ENCODE measurements around the gene OR51B4.
"Not testable (repeated sequence)": the region's sequence is repeated elsewhere in the genome, so short reads cannot be mapped to it uniquely, and the experiment has no call there.

DNA sequence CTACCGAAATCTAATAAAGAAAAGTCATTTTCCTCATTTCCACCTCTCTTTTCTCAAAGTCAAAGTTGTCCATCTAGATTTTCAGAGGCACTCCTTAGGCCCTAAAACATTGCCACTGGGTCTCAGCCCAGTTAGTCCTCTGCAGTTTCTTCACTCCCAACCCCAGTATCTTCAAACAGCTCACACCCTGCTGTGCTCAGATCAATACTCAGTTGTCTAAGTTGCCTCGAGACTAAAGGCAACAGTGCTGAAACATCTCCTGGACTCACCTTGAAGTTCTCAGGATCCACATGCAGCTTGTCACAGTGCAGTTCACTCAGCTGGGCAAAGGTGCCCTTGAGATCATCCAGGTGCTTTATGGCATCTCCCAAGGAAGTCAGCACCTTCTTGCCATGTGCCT lies 47.7 kb downstream of the OR51B4 start:
- TF ChIP-seq EZH2 (IDR thresholded peaks at IDR 0.05; ENCODE audit: borderline replicate concordance, low read length): not testable (repeated sequence)
- TF ChIP-seq, protein P1, sequence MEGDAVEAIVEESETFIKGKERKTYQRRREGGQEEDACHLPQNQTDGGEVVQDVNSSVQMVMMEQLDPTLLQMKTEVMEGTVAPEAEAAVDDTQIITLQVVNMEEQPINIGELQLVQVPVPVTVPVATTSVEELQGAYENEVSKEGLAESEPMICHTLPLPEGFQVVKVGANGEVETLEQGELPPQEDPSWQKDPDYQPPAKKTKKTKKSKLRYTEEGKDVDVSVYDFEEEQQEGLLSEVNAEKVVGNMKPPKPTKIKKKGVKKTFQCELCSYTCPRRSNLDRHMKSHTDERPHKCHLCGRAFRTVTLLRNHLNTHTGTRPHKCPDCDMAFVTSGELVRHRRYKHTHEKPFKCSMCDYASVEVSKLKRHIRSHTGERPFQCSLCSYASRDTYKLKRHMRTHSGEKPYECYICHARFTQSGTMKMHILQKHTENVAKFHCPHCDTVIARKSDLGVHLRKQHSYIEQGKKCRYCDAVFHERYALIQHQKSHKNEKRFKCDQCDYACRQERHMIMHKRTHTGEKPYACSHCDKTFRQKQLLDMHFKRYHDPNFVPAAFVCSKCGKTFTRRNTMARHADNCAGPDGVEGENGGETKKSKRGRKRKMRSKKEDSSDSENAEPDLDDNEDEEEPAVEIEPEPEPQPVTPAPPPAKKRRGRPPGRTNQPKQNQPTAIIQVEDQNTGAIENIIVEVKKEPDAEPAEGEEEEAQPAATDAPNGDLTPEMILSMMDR (conservative IDR thresholded peaks at IDR 0.05 in 1 of 2, IDR thresholded peaks at IDR 0.05 in 1 of 2; ENCODE audit: extremely low read depth in 1 of 2, insufficient read depth in 1 of 2, low read depth in 1 of 2, low read length in 2 of 2): not testable (repeated sequence)
